GM21723 (cell line): Measurements from ENCODE around the gene LRRC8E.
"Not testable (repeated sequence)": the region's sequence is repeated elsewhere in the genome, so short reads cannot be mapped to it uniquely, and the experiment has no call there.

Experiments used
- ATAC-seq: cut with Tn5 transposase; IDR thresholded peaks from one replicate; pipeline ENCODE4 v1.9.1; 2021; ENCODE audit warnings: mild to moderate bottlenecking, moderate library complexity; ENCODE audit not compliant: unreplicated experiment

Gene LRRC8E

GRCh38 chr19:7928741-7929701 is 40.7 kb downstream of the LRRC8E start:
- no peak for ATAC-seq

- not testable (repeated sequence) for ATAC-seq
These were observed 41.7 kb downstream of the LRRC8E start for GRCh38 chr19:7930030-7930429.

- no peak for ATAC-seq
These were observed 42.5 kb downstream of the LRRC8E start for GRCh38 chr19:7930765-7931164.

GRCh38 chr19:7931221-7932061 is 43.1 kb downstream of the LRRC8E start:
- no peak for ATAC-seq

- no peak for ATAC-seq
These were observed 44.1 kb downstream of the LRRC8E start for GRCh38 chr19:7932276-7932929.

- no peak for ATAC-seq
These were observed 44.6 kb downstream of the LRRC8E start for GRCh38 chr19:7932930-7933300.

- no peak for ATAC-seq
These were observed 45.1 kb downstream of the LRRC8E start for GRCh38 chr19:7933411-7933810.

GRCh38 chr19:7933828-7934725 is 45.8 kb downstream of the LRRC8E start:
- no peak for ATAC-seq

- no peak for ATAC-seq
These were observed 46.5 kb downstream of the LRRC8E start for GRCh38 chr19:7934766-7935165.

- ATAC-seq: no peak
These were observed 52.5 kb downstream of the LRRC8E start for GRCh38 chr19:7940841-7941240.

GRCh38 chr19:7941895-7942596 is 53.7 kb downstream of the LRRC8E start:
- ATAC-seq: no peak

GRCh38 chr19:7942981-7943443 is 54.7 kb downstream of the LRRC8E start:
- ATAC-seq: no peak

GRCh38 chr19:7943444-7944176 is 55.3 kb downstream of the LRRC8E start, which contains the start of gene TIMM44:
TIMM44 (minus strand) TSS chr19:7943666; CDS start chr19:7943651, 15 bp downstream.
- peak; percentile 93 for ATAC-seq

GRCh38 chr19:7944177-7944761 is 56.0 kb downstream of the LRRC8E start:
- peak; percentile 31 for ATAC-seq

- ATAC-seq: no peak
These were observed 59.6 kb downstream of the LRRC8E start for GRCh38 chr19:7947939-7948338.
